ENCODE measurements around the gene HRH3. TPM values are rescaled to one million over a fixed set of nuclear protein-coding genes. Genes with fewer than 3 reads are reported as not detected.

Gene HRH3
- polyA plus RNA-seq, 6 donors from 2014 or later, result not detected

GRCh38 chr20:62178316-62179161, 41.5 kb downstream of the HRH3 start:
- no peak for ATAC-seq (ENCODE audit: low read depth in 2 of 2)
- H3K9me3 Mint-ChIP-seq, result no peaks in the 10 kb centered on the region
- peaks cover 0 to 8% of the 10 kb centered on the region in 2 donors for H3K36me3 Mint-ChIP-seq
- H3K4me1 Mint-ChIP-seq, result peaks cover 3 to 11% (median 8%) of the 10 kb centered on the region in 3 donors
- no peaks in the 10 kb centered on the region for H3K27me3 Mint-ChIP-seq
- H3K4me3 Mint-ChIP-seq, result no peak overlapping the region
- H3K27ac Mint-ChIP-seq, result no peak overlapping the region
- DNase-seq, result no peak

DNA sequence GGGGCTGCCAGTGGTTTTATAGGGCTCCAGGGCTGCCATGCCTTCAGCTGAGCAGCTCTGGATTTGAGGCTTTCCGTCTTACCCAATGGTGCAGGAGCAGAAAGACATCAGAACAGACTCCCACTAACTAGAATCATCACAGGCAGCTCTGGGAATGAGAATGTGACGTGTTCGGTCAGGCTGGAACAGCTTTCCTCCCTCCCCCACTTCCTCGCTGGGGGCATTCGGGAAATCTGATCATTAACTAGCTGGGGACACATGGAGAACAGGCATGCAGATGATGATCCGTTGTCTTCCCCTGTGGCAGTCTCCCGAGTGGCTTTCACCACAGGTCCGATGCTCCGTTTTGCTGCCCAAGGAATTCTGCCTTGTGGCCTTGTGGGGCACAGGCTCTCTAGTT, 42.8 kb downstream of the HRH3 start:
- H3K27me3 Mint-ChIP-seq, result no peaks in the 10 kb centered on the region
- peak overlapping the region in 2 of 6 donors; percentile 37 to 65 for H3K27ac Mint-ChIP-seq
- peaks cover 0 to 7% (median 5%) of the 10 kb centered on the region in 3 donors for H3K4me1 Mint-ChIP-seq
- no peaks in the 10 kb centered on the region for H3K9me3 Mint-ChIP-seq
- H3K36me3 Mint-ChIP-seq, result peaks cover 0 to 8% of the 10 kb centered on the region in 2 donors
- no peak overlapping the region for H3K4me3 Mint-ChIP-seq
- DNase-seq (no peak), ATAC-seq (ENCODE audit: low read depth in 2 of 2) (no peak)

DNA sequence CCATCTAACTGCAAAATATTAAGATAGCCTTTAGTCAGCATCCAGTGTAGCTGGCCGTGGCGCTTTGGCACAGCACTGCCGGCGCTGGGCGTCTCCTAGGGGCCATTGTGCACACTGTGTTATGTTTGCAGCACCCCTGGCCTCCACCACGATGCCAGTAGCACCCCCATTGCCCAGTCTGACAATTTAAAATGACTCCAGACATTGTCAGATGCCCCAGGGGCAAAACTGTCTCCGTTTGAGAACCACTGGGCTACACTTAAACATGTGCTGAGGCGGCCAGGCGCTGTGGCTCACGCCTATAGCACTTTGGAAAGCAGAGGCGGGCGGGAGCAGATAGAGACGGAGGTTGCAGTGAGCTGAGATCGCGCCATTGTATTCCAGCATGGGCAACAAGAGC, 43.2 kb downstream of the HRH3 start:
- peaks cover 0 to 8% of the 10 kb centered on the region in 2 donors for H3K36me3 Mint-ChIP-seq
- ATAC-seq (ENCODE audit: low read depth in 2 of 2) (no peak), DNase-seq (no peak)
- H3K9me3 Mint-ChIP-seq, result no peaks in the 10 kb centered on the region
- H3K27ac Mint-ChIP-seq, result no peak overlapping the region
- peaks cover 0 to 2% (median 2%) of the 10 kb centered on the region in 3 donors for H3K4me1 Mint-ChIP-seq
- H3K27me3 Mint-ChIP-seq, result no peaks in the 10 kb centered on the region
- no peak overlapping the region for H3K4me3 Mint-ChIP-seq

DNA sequence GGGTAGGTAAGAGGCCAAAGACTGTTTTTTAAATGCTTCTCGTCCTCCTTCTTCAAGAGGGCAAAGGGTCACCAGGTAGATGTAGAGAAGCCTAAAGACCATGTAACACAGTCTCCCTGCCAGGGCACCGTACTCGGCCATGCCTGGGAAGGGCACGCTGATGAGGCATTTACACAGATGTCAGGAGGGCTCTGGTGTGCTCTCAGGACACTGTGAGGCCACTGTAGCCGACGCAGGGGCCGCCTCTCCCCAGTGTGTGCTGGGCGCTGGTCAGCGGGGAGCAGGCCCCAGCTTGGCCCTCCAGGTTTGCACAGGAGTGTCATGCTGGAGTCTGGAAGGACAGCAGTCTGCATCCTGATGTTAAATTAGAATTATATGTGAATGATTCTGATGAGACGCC, 44.4 kb downstream of the HRH3 start:
- H3K4me1 Mint-ChIP-seq, result no peaks in the 10 kb centered on the region
- no peaks in the 10 kb centered on the region for H3K9me3 Mint-ChIP-seq
- no peaks in the 10 kb centered on the region for H3K27me3 Mint-ChIP-seq
- ATAC-seq (ENCODE audit: low read depth in 2 of 2), result no peak
- no peak for DNase-seq
- peak overlapping the region in 1 of 6 donors; percentile 70 for H3K27ac Mint-ChIP-seq
- no peak overlapping the region for H3K4me3 Mint-ChIP-seq
- H3K36me3 Mint-ChIP-seq, result peaks cover 0 to 8% of the 10 kb centered on the region in 2 donors

GRCh38 chr20:62174870-62175624, 45.0 kb downstream of the HRH3 start:
- no peaks in the 10 kb centered on the region for H3K27me3 Mint-ChIP-seq
- peaks cover 0 to 8% of the 10 kb centered on the region in 2 donors for H3K36me3 Mint-ChIP-seq
- H3K9me3 Mint-ChIP-seq, result no peaks in the 10 kb centered on the region
- DNase-seq (no peak), ATAC-seq (ENCODE audit: low read depth in 2 of 2) (no peak)
- H3K4me3 Mint-ChIP-seq, result peak overlapping the region in 1 of 8 donors; percentile 47
- no peaks in the 10 kb centered on the region for H3K4me1 Mint-ChIP-seq
- peak overlapping the region in 3 of 6 donors; percentile 76 to 92 (median 85) for H3K27ac Mint-ChIP-seq

DNA sequence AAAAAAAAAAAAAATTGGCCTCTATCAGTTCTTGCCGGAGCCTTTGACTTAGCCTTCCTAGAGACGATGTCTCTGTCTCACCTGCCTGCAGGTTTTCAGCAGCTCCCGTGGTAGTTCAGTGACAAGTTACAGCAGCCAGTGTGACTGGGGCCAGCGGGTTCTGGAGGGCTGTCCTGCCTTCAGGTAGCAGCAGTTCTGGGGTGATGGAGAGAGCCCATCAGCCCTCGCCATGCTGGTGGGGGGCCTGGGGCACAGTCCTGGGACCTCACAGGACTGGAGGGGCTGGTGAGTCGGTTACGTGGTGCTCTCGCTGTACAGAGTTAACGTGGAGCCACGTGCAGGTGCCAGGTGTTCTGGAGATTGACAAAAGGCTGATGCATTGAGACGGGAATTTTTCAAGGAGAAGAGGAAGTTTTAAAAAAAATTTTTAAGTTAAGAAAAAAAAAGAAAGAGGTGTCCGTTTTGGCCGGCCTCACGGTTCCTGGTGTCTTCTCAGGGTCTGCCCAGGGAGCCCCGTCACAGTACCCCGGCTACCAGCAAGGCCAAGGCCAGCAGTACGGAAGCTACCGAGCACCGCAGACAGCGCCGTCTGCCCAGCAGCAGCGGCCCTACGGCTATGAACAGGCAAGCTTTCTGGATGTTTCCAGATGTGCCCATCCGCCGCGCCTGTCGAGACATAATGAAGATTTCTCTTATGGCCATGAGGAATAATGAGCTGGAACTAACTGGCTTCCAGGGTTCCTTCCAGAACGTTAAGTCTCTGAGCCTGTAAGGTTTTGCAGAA, 45.9 kb downstream of the HRH3 start:
- Mint-ChIP-seq H3K4me3 (no peak overlapping the region), H3K9me3 (no peaks in the 10 kb centered on the region), H3K27ac (no peak overlapping the region), H3K36me3 (peaks cover 0 to 8% of the 10 kb centered on the region in 2 donors), H3K27me3 (no peaks in the 10 kb centered on the region), H3K4me1 (no peaks in the 10 kb centered on the region)
- DNase-seq, result no peak
- ATAC-seq (ENCODE audit: low read depth in 2 of 2), result no peak

DNA sequence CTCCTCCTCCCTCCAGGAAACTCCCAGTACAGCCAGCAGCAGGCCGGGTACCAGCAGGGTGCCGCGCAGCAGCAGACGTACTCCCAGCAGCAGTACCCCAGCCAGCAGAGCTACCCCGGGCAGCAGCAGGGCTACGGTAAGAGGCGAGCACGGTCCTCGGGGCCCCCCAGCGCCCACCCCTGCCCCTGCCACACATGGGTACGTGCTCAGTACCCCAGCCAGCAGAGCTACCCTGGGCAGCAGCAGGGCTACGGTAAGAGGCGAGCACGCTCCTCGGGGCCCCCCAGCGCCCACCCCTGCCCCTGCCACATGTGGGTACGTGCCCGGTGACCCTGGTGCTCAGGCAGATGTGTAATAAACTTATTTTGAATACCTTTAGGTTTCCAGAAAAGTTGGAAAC, 47.4 kb downstream of the HRH3 start:
- no peak overlapping the region for H3K4me3 Mint-ChIP-seq
- no peak overlapping the region for H3K27ac Mint-ChIP-seq
- peaks cover 0 to 8% of the 10 kb centered on the region in 2 donors for H3K36me3 Mint-ChIP-seq
- H3K4me1 Mint-ChIP-seq, result no peaks in the 10 kb centered on the region
- ATAC-seq (ENCODE audit: low read depth in 2 of 2), result no peak
- DNase-seq, result no peak
- H3K9me3 Mint-ChIP-seq, result no peaks in the 10 kb centered on the region
- no peaks in the 10 kb centered on the region for H3K27me3 Mint-ChIP-seq

GRCh38 chr20:62171245-62171644, 48.8 kb downstream of the HRH3 start:
- no peak for ATAC-seq (ENCODE audit: low read depth in 2 of 2)
- H3K36me3 Mint-ChIP-seq, result peaks cover 3 to 8% of the 10 kb centered on the region in 2 donors
- no peaks in the 10 kb centered on the region for H3K27me3 Mint-ChIP-seq

GRCh38 chr20:62170536-62170935, 49.5 kb downstream of the HRH3 start:
- Mint-ChIP-seq H3K36me3 (peaks cover 4 to 9% of the 10 kb centered on the region in 2 donors), H3K4me1 (no peaks in the 10 kb centered on the region), H3K4me3 (no peak overlapping the region), H3K27me3 (no peaks in the 10 kb centered on the region), H3K27ac (no peak overlapping the region), H3K9me3 (no peaks in the 10 kb centered on the region)
- DNase-seq (no peak), ATAC-seq (ENCODE audit: low read depth in 2 of 2) (no peak)

More at GRCh38 chr20:62171245-62171644, 48.8 kb downstream of the HRH3 start:
- Mint-ChIP-seq H3K4me3 (no peak overlapping the region), H3K4me1 (no peaks in the 10 kb centered on the region), H3K27ac (peak overlapping the region in 2 of 6 donors; percentile 25 to 47), H3K9me3 (no peaks in the 10 kb centered on the region)
- no peak for DNase-seq

DNA sequence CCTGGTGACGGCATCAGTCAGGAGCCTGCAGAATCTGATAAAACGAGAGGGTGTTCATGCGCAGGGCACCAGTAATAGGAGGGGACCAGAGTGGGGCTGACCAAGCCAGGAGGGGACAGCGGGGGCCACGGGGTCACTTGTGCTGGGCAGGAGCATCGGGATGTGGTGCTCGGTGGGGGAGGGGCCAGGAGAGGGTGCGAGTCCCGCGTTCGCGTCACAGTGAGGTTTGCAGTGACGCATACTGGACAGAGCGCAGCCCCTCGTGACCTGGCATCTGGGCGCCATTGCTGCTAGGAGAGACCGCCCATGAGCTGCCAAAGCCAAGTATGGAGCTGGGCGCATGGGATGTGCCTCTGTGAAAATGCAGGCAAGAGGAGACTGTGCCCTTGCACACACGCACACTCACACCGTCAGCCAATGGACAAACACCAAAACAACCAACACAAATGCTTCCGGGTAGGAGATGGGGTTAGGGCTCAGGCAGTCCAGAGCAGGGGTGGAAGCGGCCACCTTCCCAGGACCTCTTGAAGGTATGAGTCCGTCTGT, 51.1 kb downstream of the HRH3 start:
- H3K4me3 Mint-ChIP-seq, result no peak overlapping the region
- no peaks in the 10 kb centered on the region for H3K9me3 Mint-ChIP-seq
- DNase-seq (no peak), ATAC-seq (ENCODE audit: low read depth in 2 of 2) (no peak)
- H3K4me1 Mint-ChIP-seq, result no peaks in the 10 kb centered on the region
- peak overlapping the region in 1 of 6 donors; percentile 33 for H3K27ac Mint-ChIP-seq
- H3K36me3 Mint-ChIP-seq, result peaks cover 4 to 6% of the 10 kb centered on the region in 2 donors
- no peaks in the 10 kb centered on the region for H3K27me3 Mint-ChIP-seq

- Mint-ChIP-seq H3K27ac (no peak overlapping the region), H3K36me3 (peaks cover 4 to 6% of the 10 kb centered on the region in 2 donors), H3K4me3 (no peak overlapping the region), H3K9me3 (no peaks in the 10 kb centered on the region), H3K4me1 (no peaks in the 10 kb centered on the region), H3K27me3 (no peaks in the 10 kb centered on the region)
- ATAC-seq (ENCODE audit: low read depth in 2 of 2), result no peak
- DNase-seq, result no peak
Measured at GRCh38 chr20:62168061-62168460, 52.0 kb downstream of the HRH3 start.

DNA sequence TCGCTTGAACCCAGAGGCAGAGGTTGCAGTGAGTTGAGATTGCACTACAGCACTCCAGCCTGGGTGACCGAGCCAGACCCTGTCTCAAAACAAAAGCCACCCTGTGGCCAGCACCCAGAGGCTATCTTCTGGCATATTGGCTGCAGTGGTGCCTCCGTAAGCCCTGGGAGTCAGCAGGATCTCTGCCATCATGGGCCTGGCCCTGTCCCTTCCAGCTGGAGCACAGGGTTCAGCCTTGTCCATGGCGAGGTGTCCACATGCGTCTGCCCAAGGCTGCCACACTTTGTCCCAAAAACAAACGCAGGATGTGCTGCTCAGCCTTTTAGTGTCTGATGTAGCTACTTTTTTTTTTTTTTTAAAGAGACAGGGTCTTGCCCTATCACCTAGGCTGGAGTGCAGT, 52.6 kb downstream of the HRH3 start:
- ATAC-seq (ENCODE audit: low read depth in 2 of 2) (no peak), DNase-seq (no peak)
- H3K36me3 Mint-ChIP-seq, result peaks cover 4 to 6% of the 10 kb centered on the region in 2 donors
- no peaks in the 10 kb centered on the region for H3K27me3 Mint-ChIP-seq
- H3K9me3 Mint-ChIP-seq, result no peaks in the 10 kb centered on the region
- no peak overlapping the region for H3K4me3 Mint-ChIP-seq
- no peaks in the 10 kb centered on the region for H3K4me1 Mint-ChIP-seq
- H3K27ac Mint-ChIP-seq, result no peak overlapping the region

- H3K27ac Mint-ChIP-seq, result no peak overlapping the region
- peaks cover 4 to 6% of the 10 kb centered on the region in 2 donors for H3K36me3 Mint-ChIP-seq
- H3K27me3 Mint-ChIP-seq, result no peaks in the 10 kb centered on the region
- H3K4me3 Mint-ChIP-seq, result no peak overlapping the region
- ATAC-seq (ENCODE audit: low read depth in 2 of 2) (no peak), DNase-seq (no peak)
- H3K4me1 Mint-ChIP-seq, result no peaks in the 10 kb centered on the region
- H3K9me3 Mint-ChIP-seq, result no peaks in the 10 kb centered on the region
Measured at GRCh38 chr20:62165762-62166399, 54.2 kb downstream of the HRH3 start.

All from naive B cell (primary cell).